ENCODE measurements around the gene PTPRG. TPM values are rescaled to one million over a fixed set of nuclear protein-coding genes. Genes with fewer than 3 reads are reported as not detected.

The PTPRG gene
- total RNA-seq, 4 donors from 2014 or later = 51.9 to 56.8 (median 54.4) TPM

- Histone ChIP-seq H3K9me3 (no peaks in the 10 kb centered on the region), H3K27ac (replicated peaks in 1 of 4) (no peak overlapping the region), H3K27me3 (no peaks in the 10 kb centered on the region), H3K4me1 (no peaks in the 10 kb centered on the region), H3K4me3 (no peak overlapping the region), H3K36me3 (peaks cover 0 to 26% (median 8%) of the 10 kb centered on the region in 4 donors)
- DNase-seq (ENCODE audit: extremely low spot score) = no peak
- intact Hi-C loops (cut with DNase I) = no loop called here
- no peak for TF ChIP-seq POLR2A (IDR thresholded peaks at IDR 0.05; ENCODE audit: low read depth)
- TF ChIP-seq EP300 (IDR thresholded peaks at IDR 0.05) = no peak
- TF ChIP-seq POLR2AphosphoS5 (IDR thresholded peaks at IDR 0.05) = no peak
- TF ChIP-seq CTCF (IDR thresholded peaks at IDR 0.05) = no peak
- 96% methylated on average over 1 of the region's 1 CpG for WGBS
Observed at GRCh38 chr3:62260655-62261054, 699.3 kb downstream of the PTPRG start.

DNA sequence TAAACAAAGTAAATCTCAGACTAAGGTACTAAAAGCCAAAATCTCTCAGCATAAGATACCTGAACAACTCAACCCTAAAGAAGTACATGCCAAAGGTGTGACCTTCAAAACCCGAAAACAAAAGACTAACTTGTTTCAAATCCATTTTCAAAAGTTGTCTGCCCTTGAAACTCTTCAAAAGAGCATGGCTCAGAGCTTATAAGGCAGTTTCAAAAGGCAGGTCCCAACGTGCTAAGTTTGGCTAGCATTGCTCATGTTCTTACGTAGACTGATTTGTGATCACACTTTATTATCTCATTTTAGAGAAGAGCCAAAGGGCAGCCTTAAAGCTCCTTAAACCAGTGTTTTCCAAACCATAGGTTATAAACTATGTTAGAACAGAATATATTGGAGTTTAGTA, 699.8 kb downstream of the PTPRG start:
- 84% methylated on average over 3 of the region's 3 CpGs for WGBS
- intact Hi-C loops (cut with DNase I) = no loop called here

DNA sequence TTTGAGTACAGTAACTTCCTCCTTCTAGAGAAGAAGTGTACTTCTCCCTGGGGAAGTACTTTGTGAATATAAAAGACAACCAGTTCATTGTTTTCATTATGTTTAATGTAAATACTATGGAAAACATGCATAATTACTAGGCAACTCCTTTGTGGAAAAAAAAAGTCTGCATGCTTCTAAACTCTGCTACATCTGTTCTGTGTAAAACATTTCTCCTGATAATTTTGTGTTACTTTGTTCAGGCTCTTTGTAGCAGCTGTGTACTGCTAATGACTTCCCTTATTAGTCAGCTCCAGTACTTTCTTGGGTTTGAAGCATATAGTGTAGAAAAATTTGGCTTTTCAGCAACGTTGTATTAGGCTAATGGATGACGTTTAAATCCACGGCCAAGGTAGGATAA, 700.4 kb downstream of the PTPRG start:
- no peak for DNase-seq (ENCODE audit: extremely low spot score)
- Histone ChIP-seq H3K27me3 (no peaks in the 10 kb centered on the region), H3K9me3 (no peaks in the 10 kb centered on the region), H3K36me3 (peaks cover 0 to 26% (median 8%) of the 10 kb centered on the region in 4 donors), H3K27ac (replicated peaks in 1 of 4) (no peak overlapping the region), H3K4me3 (no peak overlapping the region), H3K4me1 (no peaks in the 10 kb centered on the region)
- WGBS = 60% methylated on average over 3 of the region's 3 CpGs
- TF ChIP-seq POLR2AphosphoS5 (IDR thresholded peaks at IDR 0.05) = no peak
- no peak for TF ChIP-seq POLR2A (IDR thresholded peaks at IDR 0.05; ENCODE audit: low read depth)
- TF ChIP-seq CTCF (IDR thresholded peaks at IDR 0.05) = no peak
- no peak for TF ChIP-seq EP300 (IDR thresholded peaks at IDR 0.05)
- intact Hi-C loops (cut with DNase I) = no loop called here

More for the DNA sequence above, 699.8 kb downstream of the PTPRG start:
- H3K27me3 ChIP-seq = no peaks in the 10 kb centered on the region
- H3K27ac ChIP-seq (replicated peaks in 1 of 4) = no peak overlapping the region
- H3K4me1 ChIP-seq = no peaks in the 10 kb centered on the region
- TF ChIP-seq POLR2AphosphoS5 (IDR thresholded peaks at IDR 0.05) (no peak), POLR2A (IDR thresholded peaks at IDR 0.05; ENCODE audit: low read depth) (no peak), EP300 (IDR thresholded peaks at IDR 0.05) (no peak), CTCF (IDR thresholded peaks at IDR 0.05) (no peak)
- no peaks in the 10 kb centered on the region for H3K9me3 ChIP-seq
- peaks cover 0 to 26% (median 8%) of the 10 kb centered on the region in 4 donors for H3K36me3 ChIP-seq
- H3K4me3 ChIP-seq = no peak overlapping the region
- no peak for DNase-seq (ENCODE audit: extremely low spot score)

- WGBS = 82% methylated on average over 1 of the region's 1 CpG
- H3K36me3 ChIP-seq = peaks cover 0 to 60% (median 23%) of the 10 kb centered on the region in 4 donors
- no peaks in the 10 kb centered on the region for H3K27me3 ChIP-seq
- no peaks in the 10 kb centered on the region for H3K4me1 ChIP-seq
- no peak for TF ChIP-seq CTCF (IDR thresholded peaks at IDR 0.05)
- no peak for TF ChIP-seq EP300 (IDR thresholded peaks at IDR 0.05)
- TF ChIP-seq POLR2AphosphoS5 (IDR thresholded peaks at IDR 0.05) = no peak
- TF ChIP-seq POLR2A (IDR thresholded peaks at IDR 0.05; ENCODE audit: low read depth) = no peak
- DNase-seq (ENCODE audit: extremely low spot score) = no peak
- H3K9me3 ChIP-seq = no peaks in the 10 kb centered on the region
- H3K27ac ChIP-seq (replicated peaks in 1 of 4) = no peak overlapping the region
- no peak overlapping the region for H3K4me3 ChIP-seq
- intact Hi-C loops (cut with DNase I) = no loop called here
Observed at GRCh38 chr3:62265528-62265927, 704.2 kb downstream of the PTPRG start.

- intact Hi-C loops (cut with DNase I) = no loop called here
- Histone ChIP-seq H3K36me3 (peaks cover 0 to 72% (median 33%) of the 10 kb centered on the region in 4 donors), H3K9me3 (no peaks in the 10 kb centered on the region), H3K4me3 (no peak overlapping the region), H3K27ac (replicated peaks in 1 of 4) (no peak overlapping the region), H3K27me3 (no peaks in the 10 kb centered on the region), H3K4me1 (no peaks in the 10 kb centered on the region)
- no peak for DNase-seq (ENCODE audit: extremely low spot score)
- TF ChIP-seq POLR2AphosphoS5 (IDR thresholded peaks at IDR 0.05) = no peak
- no peak for TF ChIP-seq EP300 (IDR thresholded peaks at IDR 0.05)
- no peak for TF ChIP-seq CTCF (IDR thresholded peaks at IDR 0.05)
- no peak for TF ChIP-seq POLR2A (IDR thresholded peaks at IDR 0.05; ENCODE audit: low read depth)
Observed at GRCh38 chr3:62266668-62267283, 705.4 kb downstream of the PTPRG start.

All from esophagus muscularis mucosa (tissue), 4 donors.